HepG2 (cell line): ENCODE data around the gene SPP1. TPM values are rescaled to one million over a fixed set of nuclear protein-coding genes. Genes with fewer than 3 reads are reported as not detected.

ENCODE experiments used
- AFF4 ChIP-seq: sonication (generic); formaldehyde crosslinking; IDR thresholded peaks from 2 replicates; pipeline ENCODE4 v1.4.0; 2020; ENCODE audit warnings: missing genetic modification reagents
- BCL6 ChIP-seq: IDR thresholded peaks from 2 replicates; pipeline ENCODE4 v1.6.1; 2016; ENCODE audit warnings: missing genetic modification reagents, missing compliant biosample characterization
- BRCA1 ChIP-seq: sonication (generic); formaldehyde crosslinking; IDR thresholded peaks from 2 replicates; pipeline ENCODE4 v1.4.0; 2020; ENCODE audit warnings: missing genetic modification reagents
- E2F2 ChIP-seq: sonication (generic); formaldehyde crosslinking; IDR thresholded peaks from 2 replicates; pipeline ENCODE4 v1.4.0; 2020; ENCODE audit warnings: missing genetic modification reagents, borderline replicate concordance
- GLMP ChIP-seq: sonication (generic); formaldehyde crosslinking; IDR thresholded peaks from 2 replicates; pipeline ENCODE4 v1.9.0; 2021; ENCODE audit warnings: missing genetic modification reagents, mild to moderate bottlenecking, borderline replicate concordance
- HNF1A ChIP-seq, 2 experiments: sonication (generic) in 1 of 2; formaldehyde crosslinking in 1 of 2; IDR thresholded peaks; 2 replicates each; pipeline versions ENCODE4 v1.4.0 to v1.6.1; 2016 to 2020; ENCODE audit warnings: borderline replicate concordance in 1 of 2, low read depth in 1 of 2, mild to moderate bottlenecking in 1 of 2, missing genetic modification reagents in 1 of 2
- MBD4 ChIP-seq: IDR thresholded peaks from 2 replicates; pipeline ENCODE4 v1.6.1; 2012; ENCODE audit warnings: low read length, inconsistent platforms, borderline replicate concordance
- PRDM15 ChIP-seq: sonication (generic); formaldehyde crosslinking; IDR thresholded peaks from 2 replicates; pipeline ENCODE4 v1.4.0; 2020; ENCODE audit warnings: missing genetic modification reagents
- RARA ChIP-seq: IDR thresholded peaks from 2 replicates; pipeline ENCODE4 v1.6.1; 2016; ENCODE audit warnings: missing genetic modification reagents, missing compliant biosample characterization
- ZBTB3 ChIP-seq: sonication (generic); formaldehyde crosslinking; IDR thresholded peaks from 2 replicates; pipeline ENCODE4 v1.4.0; 2020; ENCODE audit warnings: low read depth, mild to moderate bottlenecking, moderate library complexity, missing genetic modification reagents, borderline replicate concordance
- ZC3H4 ChIP-seq: sonication (generic); formaldehyde crosslinking; IDR thresholded peaks from 2 replicates; pipeline ENCODE4 v1.4.0; 2020; ENCODE audit warnings: missing genetic modification reagents, borderline replicate concordance
- ZNF253 ChIP-seq: sonication (generic); formaldehyde crosslinking; IDR thresholded peaks from 2 replicates; pipeline ENCODE4 v1.8.0; 2022; ENCODE audit warnings: mild to moderate bottlenecking, missing genetic modification reagents, borderline replicate concordance
- ZNF350 ChIP-seq: sonication (generic); formaldehyde crosslinking; IDR thresholded peaks from 2 replicates; pipeline ENCODE4 v1.4.0; 2020; ENCODE audit warnings: mild to moderate bottlenecking, low read depth, missing genetic modification reagents, borderline replicate concordance
- polyA plus RNA-seq, 8 experiments: library from polyadenylated mRNA; depleted of rRNA in 3 of 8; stranded (reverse) in 7 of 8; unstranded in 1 of 8; fragments of >200 nt; fragmentation: Illumina TruSeq in 4 of 8; extraction: Trizol in 4 of 8; gene quantifications; 2 replicates each; pipeline versions ENCODE4 v1.2.1 to v1.2.3, GENCODE V29; 2011 to 2016; ENCODE audit warnings: low read depth in 4 of 8, missing spikeins in 1 of 8, mixed read lengths in 1 of 8; ENCODE audit not compliant: insufficient read depth in 1 of 8
- total RNA-seq, 5 experiments: library from RNA; depleted of rRNA; stranded (reverse); fragments of >200 nt; fragmentation: Illumina TruSeq; extraction: Trizol; gene quantifications; 2 replicates each; pipeline ENCODE4 v1.2.3, GENCODE V29; 2016; ENCODE audit warnings: low read depth in 1 of 5

SPP1 gene
- total and polyA plus RNA-seq, 2 of the 13 experiments (the other 11 are each of a cell fraction or from before 2014, with no cell fraction given): 682 to 788 TPM

- TF ChIP-seq GLMP (no peak), BCL6 (CRISPR knock-in tag) (no peak), RARA (CRISPR knock-in tag) (0 out of 2 replicates have a peak, but pooled peaks have one; percentile 13), ZC3H4 (CRISPR knock-in tag) (no peak), ZNF253 (CRISPR knock-in tag) (no peak), ZNF350 (0 out of 2 replicates have a peak, but pooled peaks have one; percentile 37), BRCA1 (CRISPR knock-in tag) (no peak), HNF1A (IDR thresholded peaks at IDR 0.05; ENCODE audit: low read depth) (no peak), HNF1A (CRISPR knock-in tag; IDR thresholded peaks at IDR 0.05; ENCODE audit: borderline replicate concordance) (no peak), E2F2 (no peak), PRDM15 (CRISPR knock-in tag) (no peak), MBD4 (no peak), AFF4 (CRISPR knock-in tag) (no peak), ZBTB3 (CRISPR knock-in tag) (no peak)
These were observed 9.8 kb downstream of the SPP1 start (continued) for GRCh38 chr4:87985097-87985886.
